Measurements from ENCODE around the gene EMSY.

EMSY gene

DNA sequence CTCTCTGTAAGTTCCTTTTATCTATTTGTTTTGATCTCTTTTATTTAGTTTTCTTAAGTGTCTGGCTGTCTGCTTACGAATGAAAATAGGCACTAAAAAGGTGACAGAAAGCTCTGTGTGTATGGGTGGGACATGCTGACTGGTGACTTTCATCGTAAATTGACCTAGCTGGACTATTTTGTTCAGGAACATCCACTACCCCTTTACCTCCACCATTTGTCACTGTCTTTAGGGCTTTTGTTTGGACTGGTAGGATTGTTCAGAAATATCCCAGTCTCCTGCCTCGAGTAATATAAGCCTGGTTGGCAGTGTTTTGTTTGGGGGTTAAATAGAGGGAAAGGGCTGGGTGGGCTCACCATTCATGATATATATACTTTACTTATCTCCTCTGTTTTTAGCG is 20.9 kb downstream of the EMSY start:
- Histone ChIP-seq H3K79me2 (ENCODE audit: insufficient read depth, low read length) (no peaks in the 10 kb centered on the region), H3K4me2 (ENCODE audit: low read depth, low read length, poor library complexity, severe bottlenecking) (no peak overlapping the region), H3K36me3 (ENCODE audit: low read length) (peaks cover 32% of the 10 kb centered on the region)

GRCh38 chr11:76466666-76467065 is 21.8 kb downstream of the EMSY start:
- Histone ChIP-seq H3K9ac (ENCODE audit: low read length) (no peak overlapping the region), H3K27ac (ENCODE audit: low read depth, low read length) (no peak overlapping the region), H2AFZ (ENCODE audit: low read depth, low read length, severe bottlenecking) (no peak overlapping the region), H3F3A (ENCODE audit: insufficient read depth) (no peaks in the 10 kb centered on the region; the same call in 1 of the 2 replicates), H3K36me3 (ENCODE audit: low read length) (peaks cover 40% of the 10 kb centered on the region), H3K9me2 (replicated peaks; ENCODE audit: insufficient read depth, low read length) (no peaks in the 10 kb centered on the region), H3K4me2 (ENCODE audit: low read depth, low read length, poor library complexity, severe bottlenecking) (no peak overlapping the region), H3K79me2 (ENCODE audit: insufficient read depth, low read length) (no peaks in the 10 kb centered on the region), H3K4me3 (ENCODE audit: insufficient read depth, low read length, poor library complexity, severe bottlenecking) (no peak overlapping the region), H3K27me3 (ENCODE audit: low read length) (no peaks in the 10 kb centered on the region), H4K20me1 (ENCODE audit: low read depth, low read length) (no peaks in the 10 kb centered on the region), H3K9me3 (ENCODE audit: insufficient read depth, low read length) (no peaks in the 10 kb centered on the region)
- TF ChIP-seq CTCF (IDR thresholded peaks at IDR 0.05; ENCODE audit: insufficient read depth, low read length, poor library complexity, severe bottlenecking) (no peak), EZH2phosphoT487 (conservative IDR thresholded peaks at IDR 0.05; ENCODE audit: low read length) (no peak)

More for the DNA sequence above, 20.9 kb downstream of the EMSY start:
- H3K27ac ChIP-seq (ENCODE audit: low read depth, low read length) = no peak overlapping the region
- no peaks in the 10 kb centered on the region for H3K9me2 ChIP-seq (replicated peaks; ENCODE audit: insufficient read depth, low read length)
- H3F3A ChIP-seq (ENCODE audit: insufficient read depth) = no peaks in the 10 kb centered on the region; the same call in 1 of the 2 replicates
- H2AFZ ChIP-seq (ENCODE audit: low read depth, low read length, severe bottlenecking) = no peak overlapping the region
- H3K9me3 ChIP-seq (ENCODE audit: insufficient read depth, low read length) = no peaks in the 10 kb centered on the region
- TF ChIP-seq EZH2phosphoT487 (conservative IDR thresholded peaks at IDR 0.05; ENCODE audit: low read length) (no peak), CTCF (IDR thresholded peaks at IDR 0.05; ENCODE audit: insufficient read depth, low read length, poor library complexity, severe bottlenecking) (no peak)
- no peaks in the 10 kb centered on the region for H4K20me1 ChIP-seq (ENCODE audit: low read depth, low read length)
- H3K9ac ChIP-seq (ENCODE audit: low read length) = no peak overlapping the region
- H3K27me3 ChIP-seq (ENCODE audit: low read length) = no peaks in the 10 kb centered on the region
- no peak overlapping the region for H3K4me3 ChIP-seq (ENCODE audit: insufficient read depth, low read length, poor library complexity, severe bottlenecking)

GRCh38 chr11:76469141-76469540 is 24.3 kb downstream of the EMSY start:
- TF ChIP-seq EZH2phosphoT487 (conservative IDR thresholded peaks at IDR 0.05; ENCODE audit: low read length) (no peak), CTCF (IDR thresholded peaks at IDR 0.05; ENCODE audit: insufficient read depth, low read length, poor library complexity, severe bottlenecking) (no peak)
- Histone ChIP-seq H2AFZ (ENCODE audit: low read depth, low read length, severe bottlenecking) (no peak overlapping the region), H3F3A (ENCODE audit: insufficient read depth) (no peaks in the 10 kb centered on the region; the same call in 1 of the 2 replicates), H3K27me3 (ENCODE audit: low read length) (no peaks in the 10 kb centered on the region), H4K20me1 (ENCODE audit: low read depth, low read length) (no peaks in the 10 kb centered on the region), H3K9me3 (ENCODE audit: insufficient read depth, low read length) (no peaks in the 10 kb centered on the region), H3K79me2 (ENCODE audit: insufficient read depth, low read length) (no peaks in the 10 kb centered on the region), H3K4me2 (ENCODE audit: low read depth, low read length, poor library complexity, severe bottlenecking) (no peak overlapping the region), H3K9me2 (replicated peaks; ENCODE audit: insufficient read depth, low read length) (no peaks in the 10 kb centered on the region), H3K27ac (ENCODE audit: low read depth, low read length) (no peak overlapping the region), H3K4me3 (ENCODE audit: insufficient read depth, low read length, poor library complexity, severe bottlenecking) (no peak overlapping the region), H3K36me3 (ENCODE audit: low read length) (peaks cover 46% of the 10 kb centered on the region), H3K9ac (ENCODE audit: low read length) (no peak overlapping the region)

Data from SU-DHL-6 (cell line).